Endometrium (tissue), 2 donors: Measurements from ENCODE around the gene STMP1.

Experiments
- FAIRE-seq: peaks from 2 replicates; lab custom pipeline; 2012; peaks lifted over from hg19 to GRCh38; lab: Jason Lieb, UNC
- donor health status: control.
- donor health status: control.

STMP1 gene

DNA sequence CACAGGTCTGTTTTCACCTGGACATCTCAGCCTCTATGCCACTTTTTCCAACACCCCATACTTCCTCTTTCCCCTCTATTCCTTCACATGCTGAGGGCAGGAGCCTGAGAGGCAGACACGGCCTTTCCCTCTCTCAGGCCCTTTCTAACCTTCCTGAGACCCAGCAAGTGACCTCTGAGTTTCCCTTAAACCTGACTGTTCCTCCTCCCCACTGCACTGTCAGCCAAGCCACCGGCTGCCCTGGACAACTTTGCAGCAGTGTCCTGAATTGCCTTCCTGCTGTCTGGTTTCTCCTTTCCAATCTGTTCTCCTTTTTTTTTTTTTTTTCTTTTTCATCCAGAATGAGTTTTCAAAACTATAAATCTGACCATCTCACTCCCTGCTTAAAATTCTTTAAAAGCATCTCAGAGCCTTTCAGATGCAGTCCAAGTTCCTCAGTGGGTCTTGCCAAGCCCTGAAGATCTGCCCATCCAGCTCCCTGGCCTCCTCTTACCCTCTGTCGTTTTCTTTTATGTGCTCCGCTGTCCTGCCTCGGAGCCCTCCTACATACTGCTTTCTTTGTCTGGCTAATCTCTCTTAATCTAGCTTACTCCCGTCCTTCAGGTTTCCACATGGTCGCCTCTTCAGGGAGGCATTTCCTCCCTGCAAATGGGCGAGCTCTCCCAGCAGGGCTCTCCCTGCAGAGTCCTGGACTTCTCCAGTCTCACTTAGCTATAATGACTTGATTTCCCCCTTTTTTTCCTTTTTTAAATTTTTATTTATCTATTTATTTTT, 35.1 kb downstream of the STMP1 start:
- FAIRE-seq, result no peak

DNA sequence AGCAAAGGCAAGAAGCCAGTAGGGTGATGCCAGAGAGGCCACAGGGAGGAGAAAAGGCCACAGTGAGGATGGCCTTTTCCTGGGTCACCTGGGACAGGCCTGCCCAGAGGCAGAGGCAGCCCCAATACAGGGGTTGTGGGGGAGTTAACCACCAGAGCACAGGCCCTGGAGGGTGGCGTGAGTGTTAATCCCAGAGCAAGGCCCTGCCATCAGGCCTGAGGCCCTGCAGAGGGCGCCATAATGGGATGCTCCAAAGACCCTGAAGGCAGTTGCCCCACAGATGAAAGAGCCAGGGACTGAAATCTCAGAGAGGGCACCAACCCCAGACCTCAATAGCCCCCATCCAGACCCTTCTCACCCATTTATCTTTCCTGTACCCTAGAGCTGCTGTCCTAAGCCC, 41.8 kb downstream of the STMP1 start:
- no peak for FAIRE-seq

DNA sequence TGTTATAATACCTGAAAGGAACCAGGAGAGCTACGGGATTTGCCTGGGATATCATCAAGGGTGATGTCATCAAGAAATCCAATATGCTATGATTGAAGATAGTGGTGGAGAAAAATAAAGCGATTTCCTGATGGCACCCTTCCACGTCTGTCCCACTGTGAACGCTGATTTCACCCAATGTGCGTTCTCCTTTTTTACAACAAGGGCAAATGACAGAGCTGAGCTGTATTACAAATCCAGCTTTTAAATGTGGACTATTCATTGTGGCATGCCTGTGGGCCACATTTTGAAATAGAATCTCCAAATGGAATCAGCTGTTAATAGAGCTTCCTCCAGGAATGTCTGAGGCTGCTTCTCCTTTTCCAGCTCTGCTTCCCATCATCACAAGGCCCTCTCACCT, 42.4 kb downstream of the STMP1 start:
- no peak for FAIRE-seq

DNA sequence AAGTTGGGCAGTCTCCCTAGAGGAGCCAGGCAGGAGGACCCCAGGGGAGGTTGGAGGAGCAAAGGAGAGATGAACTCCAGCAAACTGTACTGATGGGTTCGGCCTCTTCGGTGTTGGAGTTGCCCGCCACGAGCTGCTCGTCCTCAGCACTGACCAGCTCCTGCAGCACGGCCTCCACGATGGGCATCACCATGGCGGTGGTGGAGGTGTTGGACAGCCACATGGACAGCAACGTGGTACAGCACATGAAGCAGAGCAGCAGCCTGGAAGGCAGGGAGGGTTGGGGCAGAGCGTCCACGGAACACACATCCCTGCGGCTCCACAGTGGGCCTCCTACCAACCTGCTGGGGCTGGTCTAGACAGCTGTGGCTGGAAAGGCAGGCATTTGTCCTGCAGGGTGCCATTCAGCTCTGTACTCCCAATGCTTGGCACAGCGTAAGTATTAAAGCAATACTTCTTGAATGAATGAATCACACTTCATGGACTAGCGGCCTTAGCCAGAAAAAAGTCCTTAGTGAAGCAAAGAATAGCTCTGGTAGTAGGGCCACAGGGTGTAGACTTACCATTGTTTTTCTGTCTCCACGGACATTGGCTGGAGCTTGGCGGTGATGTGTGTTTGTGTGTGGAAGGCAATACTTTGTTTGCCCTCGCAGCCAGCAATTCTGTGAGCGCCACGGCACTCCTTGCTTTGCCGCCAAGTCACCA, 43.9 kb downstream of the STMP1 start:
- FAIRE-seq, result no peak

DNA sequence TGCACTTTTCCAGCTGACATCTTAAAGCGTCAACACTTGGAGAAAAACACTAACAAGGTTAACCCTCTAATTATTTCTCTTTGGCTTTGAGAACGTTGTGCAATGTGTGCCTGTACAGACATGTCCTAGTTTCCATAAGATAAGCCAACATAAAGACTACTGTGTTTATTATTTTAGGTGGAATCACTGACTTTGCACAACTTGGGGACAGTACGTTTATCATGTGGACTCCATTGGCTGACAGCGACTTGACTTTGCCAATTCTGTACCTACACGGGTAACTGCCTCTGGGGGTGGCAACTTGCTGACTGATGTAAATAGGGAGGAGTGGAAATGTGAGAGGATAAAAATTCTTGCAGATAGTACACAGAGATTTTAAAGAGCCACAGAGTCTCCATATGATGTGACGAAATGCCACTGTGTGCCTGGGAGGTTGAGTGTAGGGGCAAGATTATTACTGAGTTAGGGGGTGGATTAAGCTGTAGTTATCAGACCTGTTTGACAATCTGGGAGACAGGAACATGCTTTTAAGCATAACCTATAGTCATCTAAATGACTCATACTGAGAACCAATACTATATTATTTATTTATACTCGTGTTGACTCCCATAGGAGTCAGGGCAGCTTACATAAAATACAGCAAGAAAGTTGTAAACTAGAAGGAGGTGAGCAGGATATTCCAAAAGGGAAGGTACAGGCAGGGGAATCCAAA, 44.7 kb downstream of the STMP1 start:
- FAIRE-seq, result no peak

DNA sequence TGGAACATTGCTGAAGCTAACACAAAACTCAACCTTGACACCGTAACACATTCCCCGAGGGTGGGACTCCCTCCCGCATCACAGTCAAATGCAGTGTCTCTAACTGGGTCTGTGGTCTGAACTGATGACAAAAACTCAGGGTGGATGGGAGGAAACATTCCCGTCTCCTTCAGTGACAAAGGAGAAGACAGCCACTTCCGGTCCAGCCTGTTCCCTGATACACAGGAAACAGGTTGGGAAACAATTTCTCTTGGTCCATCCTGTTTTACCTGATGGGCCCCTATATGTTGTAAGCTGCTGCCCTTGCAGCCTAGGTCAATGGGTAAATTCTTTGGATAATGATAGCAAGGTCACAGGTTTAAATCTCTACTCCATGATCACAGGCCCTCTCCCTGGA, 45.3 kb downstream of the STMP1 start:
- FAIRE-seq, result no peak

DNA sequence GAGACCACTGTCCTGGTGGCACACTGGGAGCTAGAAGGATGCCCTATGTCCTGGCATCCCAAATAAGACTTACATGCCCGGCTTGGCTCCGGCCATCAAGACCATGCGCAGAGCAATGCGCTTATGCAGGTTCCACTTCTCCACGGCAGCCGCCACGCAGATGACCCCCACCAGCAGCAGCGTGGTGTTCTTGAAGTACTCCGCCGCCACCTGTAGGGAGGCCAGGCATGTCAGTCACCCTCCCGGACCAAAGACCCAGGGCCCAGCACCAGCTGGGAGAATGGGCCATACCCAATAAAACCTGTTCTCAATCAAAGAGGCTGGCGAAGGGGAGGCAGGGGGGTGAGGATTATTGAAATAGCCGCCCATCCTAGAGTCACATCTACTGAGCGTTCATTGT, 45.7 kb downstream of the STMP1 start:
- no peak for FAIRE-seq

DNA sequence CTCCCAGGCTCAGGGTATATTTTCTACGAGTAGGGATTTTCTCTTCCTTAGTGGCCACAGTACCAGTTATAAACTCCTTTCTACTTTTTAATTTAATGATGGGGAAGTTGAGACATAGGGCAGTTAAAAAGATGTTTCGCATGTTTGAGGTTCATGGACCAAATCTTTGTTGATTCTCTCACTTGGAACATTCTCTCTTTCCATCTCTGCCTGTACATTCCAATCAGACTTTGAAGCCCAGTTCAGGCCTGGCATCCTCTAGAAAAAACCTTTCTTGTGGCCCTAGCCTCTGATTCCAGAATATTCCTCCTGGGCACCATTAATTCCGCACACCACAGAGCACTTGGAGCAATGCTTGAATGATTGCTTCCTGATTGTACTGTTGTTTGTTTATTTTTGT, 47.2 kb downstream of the STMP1 start:
- FAIRE-seq, result no peak

DNA sequence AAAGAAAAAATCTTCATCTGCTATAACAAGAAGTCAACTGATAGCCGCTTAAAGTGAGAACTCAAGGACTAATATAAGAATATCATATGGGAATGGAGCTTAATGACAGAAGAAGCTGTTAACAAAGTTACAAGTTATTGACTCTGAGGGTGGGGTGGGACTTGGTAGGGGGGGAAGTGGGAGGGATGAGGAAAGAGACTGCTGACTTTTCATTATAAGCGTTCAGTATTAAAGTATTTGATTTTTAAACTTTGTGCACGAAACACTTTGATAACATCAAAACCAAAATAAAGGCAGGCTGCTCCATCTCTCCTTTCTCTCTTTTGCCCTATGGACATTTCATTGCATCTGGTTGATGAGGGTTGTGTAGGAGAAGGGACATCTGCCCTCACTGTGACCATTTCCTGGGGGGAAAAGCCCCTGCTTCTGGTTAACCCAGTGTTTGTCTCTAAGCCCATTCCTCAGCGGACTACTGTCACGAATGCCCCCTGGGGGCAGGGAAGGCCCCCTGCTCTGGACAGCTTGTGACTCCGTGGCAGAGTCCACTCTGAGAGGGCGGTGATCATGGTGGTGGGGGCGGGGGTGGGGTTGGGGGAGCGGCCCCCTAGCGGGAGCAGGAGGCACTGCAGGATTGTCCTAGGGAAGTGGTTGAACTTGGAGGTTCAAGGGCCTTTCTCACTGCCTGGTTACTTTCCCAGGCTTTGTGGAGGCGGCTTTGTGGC, 48.3 kb downstream of the STMP1 start:
- FAIRE-seq, result no peak

DNA sequence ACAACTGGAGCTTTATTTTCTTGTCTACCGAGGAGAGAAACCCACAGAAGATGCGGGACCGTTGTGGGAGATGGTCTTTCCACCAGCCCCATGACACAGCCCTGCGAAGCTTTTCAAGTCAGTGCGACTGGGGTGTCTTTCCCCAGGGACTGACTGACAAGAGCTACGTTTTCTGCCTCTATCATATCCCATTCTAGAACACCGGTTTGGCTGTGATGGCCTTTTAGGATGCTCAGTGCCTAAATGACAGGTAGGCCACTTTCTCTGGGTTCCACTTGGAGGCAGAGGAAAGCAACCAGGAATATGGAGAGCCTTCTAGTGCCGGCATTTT, 48.8 kb downstream of the STMP1 start:
- no peak for FAIRE-seq

DNA sequence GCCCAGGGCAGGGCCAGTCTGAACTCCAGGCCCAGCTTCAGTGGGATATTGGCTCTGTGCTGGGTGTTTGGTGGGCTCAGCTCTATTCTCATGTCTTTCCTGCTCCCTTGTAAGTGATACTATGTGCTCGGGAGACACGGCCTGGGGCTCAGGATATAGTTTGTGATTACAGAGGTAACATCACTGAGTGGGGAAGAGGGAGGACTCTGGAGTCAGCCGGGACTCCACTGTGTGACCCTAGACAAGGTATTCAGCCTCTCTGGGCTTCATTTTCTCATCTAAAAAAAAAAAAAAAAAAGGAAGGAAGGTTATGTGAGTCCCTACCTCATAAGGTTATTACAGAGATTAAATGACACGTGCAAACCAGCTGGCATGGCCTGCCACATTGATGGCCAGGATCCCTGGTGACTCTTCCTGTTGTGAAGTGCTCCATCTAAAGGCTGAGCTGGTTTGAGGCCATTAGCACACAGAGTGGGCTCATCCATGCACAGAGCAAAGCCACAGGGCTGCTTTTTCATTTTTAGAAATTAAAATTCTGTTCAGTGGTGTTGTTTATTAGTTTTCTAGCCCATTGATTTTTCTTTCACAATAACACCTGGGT, 50.0 kb downstream of the STMP1 start:
- no peak for FAIRE-seq

DNA sequence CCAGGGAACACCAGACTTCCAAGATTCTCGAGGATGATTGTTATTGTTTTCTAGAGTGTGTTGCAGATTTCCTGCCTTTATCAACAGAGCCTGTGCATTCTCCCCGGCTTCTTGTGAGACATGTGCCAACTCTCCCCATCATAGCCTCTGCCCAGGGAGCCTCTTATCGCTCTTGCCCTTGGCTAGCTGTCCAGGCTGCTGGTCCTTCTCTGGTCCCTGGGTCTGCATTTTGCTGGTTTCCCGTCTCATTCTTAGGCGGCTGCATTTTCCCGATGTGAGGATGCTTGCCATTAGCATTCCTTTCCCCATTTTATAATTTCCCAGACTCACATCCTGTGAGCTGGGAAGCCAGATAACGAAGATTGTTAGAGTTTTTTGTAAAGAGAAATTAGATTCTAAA, 50.5 kb downstream of the STMP1 start:
- FAIRE-seq, result no peak

DNA sequence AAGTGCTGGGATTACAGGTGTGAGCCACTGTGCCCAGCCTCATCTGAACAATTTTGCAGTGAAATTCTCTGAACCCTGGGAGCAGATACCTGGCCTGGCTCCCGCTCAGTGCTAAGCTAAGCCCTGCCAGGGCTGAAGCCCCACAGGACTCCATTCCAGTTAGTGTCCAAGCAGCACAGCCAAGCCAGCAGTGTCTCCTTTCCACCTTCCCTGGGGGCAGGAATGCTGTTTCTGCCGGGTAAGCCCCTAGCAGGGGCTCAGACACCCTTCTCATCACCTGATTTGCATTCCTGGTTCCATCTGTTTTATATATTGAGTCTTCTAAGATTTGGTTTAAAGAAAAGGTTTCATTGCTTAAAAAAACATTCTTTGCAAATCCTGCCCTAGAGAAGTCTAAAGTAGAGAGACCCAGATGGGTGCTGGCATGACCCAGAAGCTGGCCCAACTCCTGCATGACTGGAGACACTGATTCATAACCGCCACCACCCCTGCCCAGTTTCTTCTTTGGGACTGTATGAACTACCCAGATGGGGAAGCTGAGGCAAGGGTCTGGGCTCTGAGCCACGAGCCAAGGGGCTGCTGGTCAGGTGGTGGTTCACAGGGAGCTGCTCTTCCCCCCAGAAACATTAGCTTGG, 51.6 kb downstream of the STMP1 start:
- FAIRE-seq, result no peak

DNA sequence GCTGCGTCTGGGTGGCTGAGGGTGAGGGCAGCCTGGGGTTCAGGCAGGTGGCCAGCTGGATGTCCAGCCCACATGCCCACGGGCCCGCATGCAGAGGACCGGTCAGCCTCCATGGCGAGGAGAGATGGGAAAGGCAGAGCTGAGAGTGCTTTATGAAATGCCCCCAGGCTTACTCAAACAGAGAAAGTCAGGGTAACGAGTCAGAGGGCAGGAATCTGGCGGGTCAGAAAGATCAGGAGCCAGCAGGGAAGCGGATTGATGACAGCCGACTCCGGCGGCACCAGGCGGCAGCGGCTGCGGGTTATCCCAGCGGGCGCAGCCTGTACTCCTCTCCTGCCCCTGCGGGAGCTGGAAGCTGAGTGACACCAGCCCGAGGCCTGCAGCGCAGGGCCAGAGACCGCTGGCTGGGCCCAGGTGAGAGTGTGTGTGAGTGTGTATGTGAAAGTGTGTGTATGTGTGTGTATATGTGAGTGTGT, 52.3 kb downstream of the STMP1 start:
- no peak for FAIRE-seq

DNA sequence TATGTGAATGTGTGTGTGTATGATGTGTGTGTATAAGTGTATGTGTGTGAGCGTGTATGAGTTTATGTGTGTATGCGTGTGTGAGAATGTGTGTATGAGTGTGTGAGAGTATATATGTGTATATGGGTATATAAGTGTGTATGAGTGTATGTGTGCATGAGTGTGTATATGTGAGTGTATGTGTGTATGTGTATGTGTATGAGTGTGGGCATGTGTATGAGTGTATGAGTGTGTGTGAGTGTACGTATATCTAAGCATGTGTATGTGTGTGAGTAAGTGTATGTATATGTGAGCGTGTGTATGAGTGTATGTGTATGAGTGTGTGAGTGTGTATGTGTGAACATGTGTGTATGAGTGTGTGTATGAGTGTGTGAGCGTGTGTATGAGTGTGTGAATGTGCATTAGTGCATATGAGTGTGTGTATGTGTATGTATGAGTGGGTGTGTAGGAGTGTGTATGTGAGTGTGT, 52.8 kb downstream of the STMP1 start:
- no peak for FAIRE-seq

DNA sequence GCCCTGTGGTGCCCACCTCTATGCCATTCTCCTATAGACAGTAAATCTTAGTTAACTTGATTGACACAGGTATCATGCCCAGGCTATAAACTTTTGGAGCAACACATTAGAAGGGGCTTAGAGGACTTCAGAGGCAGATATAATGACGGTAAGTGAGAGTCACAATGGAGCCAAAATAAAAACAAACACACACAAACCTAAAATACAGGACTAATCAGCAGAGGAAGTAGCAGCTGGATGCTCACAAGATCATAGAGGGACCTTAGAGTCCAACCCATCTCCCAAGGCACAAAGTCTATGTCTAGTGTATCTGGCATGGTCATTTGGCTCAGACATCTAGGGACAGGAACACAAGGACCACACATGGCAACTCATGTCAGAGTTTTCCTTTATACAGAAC, 53.4 kb downstream of the STMP1 start:
- FAIRE-seq, result no peak

DNA sequence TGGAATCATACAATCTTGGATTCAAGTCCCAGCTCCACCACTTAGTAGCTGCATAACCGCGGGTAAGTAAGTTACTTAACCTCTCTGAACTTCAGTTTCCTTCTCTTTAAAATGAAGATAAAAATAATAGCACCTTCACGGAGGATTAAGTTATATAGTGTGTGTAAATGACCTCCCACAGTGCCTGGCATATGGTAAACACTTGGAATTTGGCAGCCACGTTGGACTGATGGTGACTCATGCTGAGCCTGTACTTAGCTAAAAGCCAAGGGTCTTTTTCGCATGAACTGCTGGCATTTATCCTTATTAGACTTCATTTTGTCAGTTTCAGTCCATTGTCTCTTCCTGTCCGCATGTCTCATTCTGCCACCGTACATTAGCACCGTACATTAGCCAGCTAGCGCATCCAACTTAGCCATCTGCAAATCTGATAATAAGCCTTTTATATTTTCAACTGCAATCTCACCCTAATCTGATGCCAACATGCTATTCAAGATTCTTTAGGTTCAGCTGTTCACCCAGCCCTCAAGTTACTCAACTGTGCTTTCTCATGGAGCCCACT, 54.4 kb downstream of the STMP1 start:
- FAIRE-seq, result no peak

DNA sequence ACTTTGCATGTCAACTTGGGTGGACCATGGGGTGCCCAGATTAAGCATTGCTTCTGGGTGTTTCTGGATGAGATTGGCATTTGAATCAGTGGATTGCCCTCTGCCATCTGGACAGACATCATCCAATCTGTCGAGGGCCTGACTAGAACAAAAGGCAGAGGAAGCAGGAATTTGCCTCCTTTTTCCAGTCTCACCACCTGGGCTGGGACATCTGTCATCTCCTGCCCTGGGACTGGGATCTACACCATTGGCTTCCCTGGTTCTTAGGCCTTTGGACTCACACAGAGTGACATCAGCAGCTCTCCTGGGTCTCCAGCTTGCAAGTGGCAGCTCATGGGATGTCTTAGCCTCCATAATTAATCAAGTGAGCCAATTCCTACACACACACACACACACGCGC, 55.4 kb downstream of the STMP1 start:
- no peak for FAIRE-seq

DNA sequence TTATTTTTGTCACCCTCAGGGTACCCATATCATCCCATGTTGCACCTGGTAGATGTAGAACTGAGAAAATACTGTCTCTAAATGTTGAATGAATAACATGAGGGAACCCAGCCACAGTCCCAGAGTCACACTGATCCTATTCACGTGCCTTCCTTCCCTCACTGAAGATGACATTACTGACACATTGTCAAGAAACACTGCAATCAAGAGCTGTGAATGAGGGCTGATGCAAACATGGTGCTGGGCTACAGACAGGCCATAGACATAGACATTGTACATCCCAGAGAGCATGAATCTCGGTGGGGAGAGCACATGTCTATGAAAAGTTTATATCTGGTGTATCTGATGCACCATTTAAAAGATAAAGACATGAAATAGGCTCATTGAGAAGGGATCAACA, 55.9 kb downstream of the STMP1 start:
- no peak for FAIRE-seq

DNA sequence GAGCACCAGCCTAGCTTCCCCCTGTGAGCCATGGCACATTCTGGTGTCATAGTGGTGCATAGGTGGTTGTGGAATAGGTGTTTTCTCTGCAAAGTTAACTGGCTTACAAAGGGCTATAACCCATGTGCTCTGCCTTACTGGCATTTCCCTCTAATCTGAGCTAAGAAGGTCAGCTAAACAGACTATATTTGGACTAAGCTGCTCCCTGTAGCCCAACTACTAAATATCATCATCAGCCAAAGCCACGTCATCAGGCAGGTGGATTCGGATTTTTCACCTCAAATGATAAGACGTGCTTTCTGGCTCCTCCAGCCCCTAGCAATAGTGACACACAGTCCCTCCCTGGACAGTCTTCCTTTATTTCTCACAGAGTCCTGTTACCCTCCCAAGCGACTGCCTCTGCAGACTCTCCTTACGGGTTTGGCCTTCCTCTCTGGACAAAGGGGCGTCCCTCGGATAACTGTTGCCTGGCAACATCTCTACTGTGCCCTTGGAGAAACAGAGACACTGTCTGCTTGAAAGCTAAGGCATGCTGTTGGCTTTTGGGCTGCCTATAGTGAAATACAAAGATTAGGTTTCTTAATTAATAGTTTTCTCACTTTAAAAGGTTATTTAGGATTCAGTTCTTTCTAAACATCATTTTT, 56.6 kb downstream of the STMP1 start:
- FAIRE-seq, result no peak

DNA sequence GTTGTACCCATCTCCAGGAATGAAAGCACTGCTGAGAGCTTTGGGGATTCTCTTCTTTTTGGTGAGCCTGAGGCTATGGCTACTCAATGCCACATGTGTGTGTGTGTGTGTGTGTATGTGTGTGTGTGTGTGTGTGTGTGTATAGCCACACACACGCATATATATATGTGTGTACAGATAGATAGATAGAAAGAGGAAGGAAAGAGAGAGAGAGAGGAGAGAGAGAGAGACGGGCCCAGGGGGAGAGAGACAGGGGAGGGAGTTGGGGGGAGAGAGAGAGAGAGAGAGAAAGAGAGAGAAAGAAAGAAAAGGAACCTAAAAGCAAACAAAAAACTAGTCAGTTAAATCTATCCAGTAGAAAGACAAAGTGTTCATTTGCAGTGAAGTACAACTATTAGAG, 57.4 kb downstream of the STMP1 start:
- no peak for FAIRE-seq
